GM18519 (cell line): Measurements from ENCODE around the gene HHIPL2.

ENCODE experiments used
- ATAC-seq: cut with Tn5 transposase; IDR thresholded peaks from one replicate; pipeline ENCODE4 v1.9.1; 2021; ENCODE audit warnings: mild to moderate bottlenecking, moderate library complexity; ENCODE audit not compliant: unreplicated experiment, low FRiP score

Gene HHIPL2

DNA sequence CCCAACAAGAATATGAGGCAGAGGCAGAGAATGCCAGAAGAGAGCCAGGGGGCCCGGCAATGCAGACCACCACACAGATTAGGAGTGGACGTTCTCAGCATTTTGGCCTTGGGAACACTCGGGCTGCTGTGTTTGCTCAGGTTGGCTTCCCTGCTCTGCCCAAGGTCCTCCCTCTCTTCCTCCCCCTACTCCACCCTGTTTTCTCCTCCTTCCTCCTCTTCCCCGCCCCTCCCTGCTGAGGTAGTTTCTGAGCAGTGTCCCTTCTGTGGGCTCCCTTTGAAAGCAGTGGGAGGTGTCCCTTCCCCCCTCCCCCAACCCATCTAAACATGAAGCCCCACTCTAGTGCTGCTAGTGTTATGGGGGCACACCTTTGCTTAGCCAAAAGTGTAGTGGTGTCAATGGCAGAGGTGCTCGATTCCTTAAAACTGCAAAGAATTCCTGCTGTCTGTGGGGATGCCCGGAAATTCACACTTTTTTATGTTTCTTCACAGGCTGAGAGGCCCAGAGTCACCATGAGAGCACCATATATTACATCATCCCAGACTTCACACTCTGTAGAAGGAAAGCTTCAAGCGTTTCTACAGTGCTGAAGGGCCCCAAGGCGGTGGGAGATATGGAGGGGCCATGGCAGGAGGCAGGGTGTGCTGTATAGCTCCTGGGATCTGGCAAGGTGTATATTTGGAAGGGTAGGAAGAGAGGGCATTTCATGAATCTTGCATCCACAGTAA is at the start of gene HHIPL2:
TSS of gene HHIPL2 (minus strand) at position 161 of the 728 bp plus-strand sequence. CDS start at position 101, 60 bp downstream.
- ATAC-seq = no peak

DNA sequence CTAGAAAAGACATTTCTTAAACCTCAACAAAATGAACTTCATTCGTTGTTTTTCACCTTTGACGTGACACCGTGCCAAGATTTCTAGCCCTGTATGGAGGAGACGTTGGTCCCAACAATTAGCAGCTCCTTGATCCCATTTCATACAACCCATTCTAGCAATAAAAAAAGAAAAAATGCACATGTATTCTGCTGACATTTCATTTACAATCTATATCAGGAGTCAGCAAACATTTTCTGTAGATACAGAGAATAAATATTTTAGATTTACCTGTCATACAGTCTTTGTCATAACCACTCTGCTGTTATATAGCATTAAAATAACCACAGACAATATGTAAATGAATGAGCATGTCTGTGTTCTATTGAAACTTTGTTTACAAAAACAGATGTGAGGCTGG is 48.8 kb upstream of the HHIPL2 start:
- ATAC-seq = no peak

DNA sequence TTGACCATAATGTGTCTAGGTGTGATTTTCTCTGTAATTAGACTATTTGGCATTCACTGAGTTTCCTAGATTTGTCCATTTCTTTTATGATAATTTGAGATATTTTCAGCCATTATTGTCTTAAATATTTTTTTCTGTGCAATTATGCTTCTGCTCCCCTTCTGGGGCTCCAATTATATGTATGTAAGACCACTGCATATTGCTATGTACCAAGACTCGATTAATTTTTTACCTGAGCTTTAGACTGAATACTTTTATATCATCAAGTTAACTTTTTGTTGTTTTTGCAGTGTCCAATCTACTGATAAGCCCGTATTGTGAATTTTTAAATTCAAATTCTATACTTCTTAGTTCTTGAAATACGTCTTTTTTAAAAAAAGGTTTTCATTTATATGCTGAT is 46.9 kb upstream of the HHIPL2 start:
- no peak for ATAC-seq

DNA sequence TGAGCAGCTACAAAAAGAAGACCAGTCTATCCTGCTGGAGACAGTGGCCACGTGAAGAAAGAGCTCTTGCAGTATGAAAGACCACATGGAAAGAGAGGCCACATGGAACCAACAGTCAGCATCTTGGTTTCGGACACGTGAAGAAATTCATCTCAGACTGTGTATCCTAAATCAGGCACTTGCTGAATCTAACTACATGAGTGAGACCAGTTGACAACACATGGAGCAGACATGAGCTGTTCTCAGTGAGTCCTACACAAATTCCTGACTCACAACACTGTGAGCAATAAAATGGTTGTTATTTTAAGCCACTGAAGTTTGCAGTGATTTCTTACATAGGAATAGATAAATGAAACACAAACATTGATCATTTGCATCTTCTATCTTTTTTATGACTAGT is 44.3 kb upstream of the HHIPL2 start:
- no peak for ATAC-seq

DNA sequence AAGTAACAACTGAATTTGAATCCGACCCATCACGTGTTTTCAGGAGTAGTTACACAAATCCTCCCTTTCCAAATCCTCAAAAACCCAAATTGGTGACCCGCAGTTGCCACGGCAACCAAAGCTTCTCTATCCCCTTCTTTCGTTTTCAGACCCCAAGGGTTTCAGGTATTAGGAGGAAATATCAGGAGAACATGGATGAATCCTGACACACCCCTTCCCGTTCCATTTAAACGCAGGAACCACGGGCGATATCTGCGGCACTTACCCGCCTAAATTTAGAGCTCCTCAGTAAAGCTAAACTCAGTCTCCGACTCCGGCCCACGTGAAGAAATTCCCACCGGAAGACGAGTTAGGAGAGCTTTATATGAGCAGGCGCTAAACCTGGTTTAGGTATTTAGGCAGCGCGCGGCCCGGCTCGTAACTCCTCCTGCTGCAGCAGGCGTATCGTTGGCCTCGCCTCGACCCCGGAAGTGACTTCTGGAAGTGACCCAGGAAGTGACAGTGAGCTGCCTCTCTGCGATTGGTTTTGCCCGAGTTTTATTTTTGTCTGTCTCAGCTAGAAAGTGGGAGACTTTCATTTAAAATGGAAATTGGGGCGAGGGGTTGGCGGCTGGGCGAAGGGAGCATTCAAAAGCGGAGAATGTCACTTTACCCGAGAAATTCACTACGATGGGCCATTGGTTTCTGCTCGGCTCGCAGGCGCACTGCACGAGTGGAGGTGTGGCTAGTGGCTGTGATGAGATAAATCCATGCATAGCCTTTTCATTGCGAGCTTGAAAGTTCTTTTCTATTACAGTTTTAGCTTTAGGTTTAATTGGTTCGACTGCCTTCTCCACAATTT is 41.8 kb upstream of the HHIPL2 start, which contains the start of gene TAF1A:
TSS of gene TAF1A (minus strand) at position 472 of the 841 bp plus-strand sequence.
- ATAC-seq = peak; percentile 91

DNA sequence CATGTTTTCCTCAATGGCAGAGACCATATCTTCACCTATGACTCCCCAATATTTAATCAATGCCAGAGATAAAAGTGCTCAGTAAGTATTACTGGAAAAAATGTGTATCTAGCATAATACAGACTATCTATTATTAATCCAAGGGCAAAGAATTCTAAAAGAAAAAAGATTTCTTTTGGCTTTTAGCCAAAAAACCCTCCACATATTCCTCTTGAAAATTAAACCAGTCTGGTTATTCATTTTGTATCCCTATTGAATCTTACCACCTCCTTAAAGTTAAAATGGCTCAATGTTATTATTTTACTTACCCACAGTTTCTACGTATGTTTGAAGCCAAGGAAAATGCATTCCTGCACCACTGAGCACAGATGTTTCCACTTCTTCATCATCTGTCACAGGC is 40.2 kb upstream of the HHIPL2 start:
- no peak for ATAC-seq

DNA sequence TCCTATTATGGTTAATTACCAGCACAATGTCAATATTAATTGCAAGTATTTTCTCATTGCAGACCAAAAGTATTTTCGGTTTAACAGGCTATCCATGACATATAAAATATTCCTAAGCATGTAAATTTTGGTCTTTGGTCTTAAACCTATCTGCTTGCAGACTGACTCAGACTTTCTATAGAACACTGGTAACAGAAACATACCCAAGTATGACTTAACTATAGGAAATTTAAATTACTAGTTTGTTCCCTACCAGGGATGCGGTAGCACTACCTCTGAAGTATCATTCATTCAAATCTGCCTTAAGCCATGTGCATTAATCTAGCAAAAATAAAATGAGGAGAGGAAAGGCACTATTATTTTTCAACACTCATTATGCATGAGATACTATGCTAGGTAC is 38.9 kb upstream of the HHIPL2 start:
- ATAC-seq = no peak

DNA sequence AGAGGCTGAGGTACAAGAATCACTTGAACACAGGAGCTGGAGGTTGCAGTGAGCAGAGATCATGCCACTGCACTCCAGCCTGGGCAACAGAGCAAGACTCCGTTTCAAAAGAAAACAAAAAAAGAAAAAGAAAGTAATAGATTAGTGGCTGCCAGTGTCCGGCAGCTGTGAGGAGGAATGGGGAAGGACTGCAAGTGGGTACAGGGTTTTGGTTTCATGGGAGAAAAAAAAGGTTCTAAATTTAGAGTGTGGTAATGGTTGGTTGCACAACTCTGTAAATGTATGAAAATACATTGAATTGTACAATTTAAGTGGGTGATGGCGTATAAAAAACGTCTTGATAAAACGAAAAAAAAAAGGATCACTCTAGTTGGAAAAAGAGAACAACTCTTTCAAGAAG is 35.2 kb upstream of the HHIPL2 start:
- peak; percentile 64 for ATAC-seq

DNA sequence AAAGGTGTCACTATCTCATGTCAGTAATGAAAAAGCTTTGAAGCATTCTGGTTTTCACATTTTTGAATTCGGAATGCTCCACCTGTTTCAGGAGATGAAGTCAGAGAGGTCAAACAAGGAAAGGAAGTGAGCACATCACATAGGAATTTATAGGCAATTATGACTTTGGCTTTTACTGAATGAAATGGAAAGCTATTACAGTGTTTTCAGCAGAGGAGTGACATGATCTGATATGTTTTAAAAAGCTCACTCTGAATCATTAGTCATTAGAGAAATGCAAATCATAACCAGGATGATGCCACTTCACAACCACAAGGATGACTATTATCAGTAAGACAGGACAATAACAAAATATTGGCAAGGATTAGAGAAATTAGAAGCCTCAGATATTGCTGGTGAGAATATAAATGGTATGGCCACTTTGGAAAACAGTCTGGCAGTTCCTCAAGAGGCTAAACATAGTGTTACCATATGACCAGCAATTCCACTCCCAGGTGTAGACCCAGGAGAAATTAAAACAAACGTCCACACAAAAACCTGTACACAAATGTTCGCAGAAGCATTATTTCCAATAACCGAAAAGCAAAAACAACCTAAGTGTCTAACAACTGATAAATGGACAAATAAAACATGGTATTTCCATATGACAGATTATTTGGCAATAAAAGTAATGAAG is 34.3 kb upstream of the HHIPL2 start:
- ATAC-seq = peak; percentile 41

DNA sequence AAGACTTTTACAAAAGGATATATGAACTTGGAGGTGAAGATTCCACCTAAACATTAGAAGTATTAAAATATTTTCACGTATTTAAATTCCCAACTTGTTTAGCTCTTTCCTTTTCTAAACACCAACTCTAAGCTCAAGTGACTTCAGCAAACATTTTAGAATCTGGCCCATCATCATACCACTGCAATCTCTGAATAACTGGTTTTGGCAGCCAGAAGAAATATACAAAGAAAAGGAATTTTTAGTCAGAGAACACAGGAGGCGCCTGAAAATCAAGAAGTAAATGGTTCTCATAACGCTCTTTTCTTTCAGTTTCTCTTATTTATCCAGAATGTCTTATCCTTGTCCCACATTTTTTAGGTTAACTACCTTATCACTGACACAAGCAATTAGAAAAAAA is 31.4 kb upstream of the HHIPL2 start:
- ATAC-seq = no peak

DNA sequence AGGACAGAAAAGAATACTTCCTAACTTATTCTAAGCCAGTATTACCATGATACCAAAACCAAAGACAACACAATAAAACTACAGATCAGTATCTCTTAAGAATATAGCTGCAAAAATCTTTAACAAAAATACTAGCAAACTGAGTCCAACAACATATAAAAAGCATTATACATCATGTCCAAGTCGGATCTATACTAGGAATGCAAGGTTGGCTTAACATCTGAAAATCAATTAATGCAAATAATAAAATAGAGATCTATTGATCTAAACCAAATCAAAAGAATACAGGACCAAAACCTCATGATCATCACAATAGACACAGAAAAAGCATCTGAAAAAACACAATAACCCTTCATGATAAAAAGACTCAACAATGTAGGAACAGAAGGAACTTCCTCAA is 22.9 kb upstream of the HHIPL2 start:
- no peak for ATAC-seq

DNA sequence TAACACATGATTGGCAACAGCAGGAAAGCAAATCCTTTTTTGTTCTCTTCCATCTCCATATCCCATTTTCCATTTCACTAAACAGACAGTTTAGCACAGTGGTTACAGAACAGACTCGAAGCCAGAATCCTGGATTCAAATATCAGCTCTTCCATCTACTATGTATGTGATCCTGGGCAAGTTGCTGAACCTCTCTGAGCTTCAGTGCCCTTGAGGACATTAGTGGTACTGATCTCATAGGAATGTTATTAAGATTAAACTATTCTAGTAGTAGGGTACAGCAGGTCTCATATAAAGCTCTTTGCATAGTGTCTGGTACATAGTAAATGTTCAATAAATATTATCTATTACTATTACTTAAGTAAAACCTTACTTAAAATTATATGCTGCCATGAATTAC is 13.8 kb upstream of the HHIPL2 start:
- ATAC-seq = no peak

DNA sequence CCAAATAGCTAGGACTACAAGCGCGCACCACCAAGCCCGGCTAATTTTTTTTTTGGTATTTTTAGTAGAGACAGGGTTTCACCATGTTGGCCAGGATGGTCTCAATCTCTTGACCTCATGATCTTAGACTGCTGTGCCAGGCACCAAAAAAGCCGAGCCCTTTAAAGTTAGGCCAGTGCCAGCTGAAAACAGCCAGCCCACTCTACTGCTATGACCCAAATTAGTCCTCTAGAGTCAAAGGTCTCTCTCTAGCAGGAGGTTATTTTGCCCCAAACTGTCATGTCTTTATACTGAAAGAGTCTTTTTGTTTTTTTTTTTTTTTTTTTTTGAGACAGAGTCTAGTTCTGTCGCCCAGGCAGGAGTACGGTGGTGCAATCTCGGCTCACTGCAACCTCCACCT is 9.7 kb upstream of the HHIPL2 start:
- ATAC-seq = no peak

DNA sequence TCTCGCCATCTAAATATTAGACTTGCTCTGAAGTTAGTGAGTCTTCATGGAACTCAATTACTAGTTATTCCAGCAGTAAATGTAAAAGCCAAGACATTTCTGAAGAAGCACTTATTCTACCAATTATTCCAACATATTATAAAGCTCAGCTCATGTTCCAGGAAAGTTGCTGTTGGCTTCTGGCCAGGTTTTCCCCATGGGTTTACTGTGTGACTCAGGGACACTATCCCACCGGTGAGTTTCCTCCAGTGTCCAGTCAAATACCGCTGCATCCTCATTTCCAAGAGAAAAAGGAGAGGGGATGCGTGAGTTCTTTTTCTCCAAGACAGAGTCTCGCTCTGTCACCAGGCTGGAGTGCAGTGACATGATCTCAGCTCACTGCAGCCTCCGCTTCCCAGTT is 9.2 kb upstream of the HHIPL2 start:
- no peak for ATAC-seq

DNA sequence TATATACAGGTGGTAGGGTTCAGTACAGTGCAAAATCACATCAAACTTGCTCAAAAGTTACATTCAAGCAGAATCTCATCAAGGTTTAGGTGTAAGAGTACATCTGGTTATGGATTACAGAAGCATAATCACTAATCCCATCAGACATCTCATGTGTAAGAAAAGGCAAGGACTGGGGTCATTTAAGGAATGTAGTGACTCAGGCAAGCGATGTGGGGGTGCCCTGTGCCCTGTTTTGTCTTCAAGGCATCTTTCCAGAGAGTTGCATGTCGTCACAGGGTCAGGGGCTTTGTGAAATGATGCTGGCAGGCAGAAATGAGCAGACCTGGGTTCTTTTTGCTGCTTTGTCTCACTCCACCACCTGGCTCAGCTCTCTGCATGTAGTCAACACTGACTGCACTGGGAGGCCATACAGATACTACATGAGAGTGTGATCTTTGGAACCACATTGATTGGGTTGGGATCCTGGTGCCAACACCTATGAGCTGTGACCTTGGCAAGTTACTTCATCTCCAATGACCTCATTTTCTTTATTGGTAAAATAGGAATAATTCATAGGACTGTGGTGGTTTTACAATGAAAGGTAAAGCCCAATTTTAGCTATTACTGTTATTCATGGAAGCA is 8.2 kb upstream of the HHIPL2 start:
- no peak for ATAC-seq

DNA sequence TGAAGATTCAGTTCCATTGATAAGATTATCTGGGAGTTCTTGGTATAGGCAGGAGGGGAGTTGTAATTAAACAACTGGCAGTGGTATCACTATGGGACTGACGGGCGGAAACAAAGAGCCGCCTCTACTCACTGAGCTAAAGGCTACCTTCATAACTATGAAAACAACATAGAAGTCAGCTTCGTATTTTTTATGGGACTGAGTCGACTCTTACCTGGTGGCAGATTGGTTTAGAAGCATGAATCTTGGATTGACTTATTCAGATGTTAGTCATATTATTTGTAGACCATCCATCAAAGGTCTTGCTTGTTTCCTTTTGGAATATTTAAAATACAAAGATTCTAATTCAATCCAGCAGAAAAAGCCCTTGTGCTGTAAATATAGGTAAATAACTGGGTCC is 6.3 kb upstream of the HHIPL2 start:
- no peak for ATAC-seq

DNA sequence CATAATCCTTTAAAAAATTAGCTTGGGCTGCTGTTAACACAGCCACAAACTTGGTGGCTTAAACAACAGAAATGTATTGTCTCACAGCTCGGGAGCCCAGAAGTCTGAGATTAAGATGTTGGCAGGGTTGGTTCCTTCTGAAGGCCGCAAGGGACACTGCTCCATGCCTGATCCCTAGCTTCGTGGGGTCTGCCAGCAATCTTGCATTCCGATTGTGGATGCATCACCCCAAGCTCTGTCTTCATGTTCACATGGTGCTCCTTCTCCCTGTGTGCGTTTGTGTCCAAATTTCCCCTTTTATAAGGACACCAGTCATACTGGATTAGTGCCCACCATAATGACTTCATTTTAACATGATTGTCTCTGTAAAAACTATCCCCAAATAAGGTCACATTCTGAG is 5.0 kb upstream of the HHIPL2 start:
- ATAC-seq = no peak

DNA sequence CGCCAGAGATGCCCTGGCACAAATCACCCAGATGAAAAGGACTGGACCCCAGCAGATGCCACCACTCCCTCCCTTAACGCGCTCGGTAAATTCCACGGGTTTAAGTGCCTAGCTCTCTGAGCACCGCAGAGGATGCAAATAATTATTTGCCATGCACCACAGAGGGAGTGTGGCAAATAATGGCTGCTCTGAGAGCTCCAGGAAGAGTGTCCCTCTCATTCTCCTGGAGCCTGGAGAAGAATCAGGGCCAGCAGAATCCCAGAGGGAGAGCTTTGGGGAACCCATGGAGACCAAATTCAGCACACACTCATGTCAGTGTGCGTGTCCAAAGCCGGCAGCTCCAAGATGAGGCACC is 667 bp downstream of the HHIPL2 start:
- no peak for ATAC-seq

DNA sequence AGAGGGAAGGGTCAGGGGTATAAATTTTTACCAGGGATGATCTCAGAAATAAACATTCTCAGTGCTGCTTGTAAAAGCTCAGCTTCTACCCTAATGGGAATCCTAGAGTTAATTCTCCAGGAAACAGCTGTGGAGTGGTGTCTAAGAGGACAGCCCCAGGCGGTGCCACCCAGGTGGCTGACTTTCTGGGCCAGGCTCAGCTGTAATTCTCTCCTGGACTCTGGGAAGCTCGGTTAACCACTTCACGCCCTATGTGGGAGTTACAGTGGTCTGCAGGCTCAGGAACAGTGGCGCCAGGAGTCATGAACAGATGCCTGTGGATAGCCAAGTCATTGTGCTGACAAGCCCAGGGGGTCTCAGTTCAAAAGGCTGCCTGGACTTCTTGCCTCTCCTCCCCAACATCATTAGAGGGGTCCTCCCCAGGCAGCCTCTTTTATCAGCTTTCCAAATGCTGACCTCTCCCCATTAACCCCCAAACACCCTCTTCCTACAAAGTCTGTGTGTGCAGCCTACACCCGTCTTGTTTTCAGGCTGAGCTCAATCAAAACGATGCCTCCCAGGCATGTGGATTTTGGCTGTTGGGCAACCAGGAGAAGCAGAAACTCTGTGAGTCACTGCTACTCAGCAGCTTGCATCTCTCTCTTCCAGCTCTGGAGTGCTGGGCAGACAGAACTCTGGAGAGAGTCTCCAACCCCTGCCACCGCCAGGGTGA is 1.2 kb downstream of the HHIPL2 start:
- no peak for ATAC-seq

DNA sequence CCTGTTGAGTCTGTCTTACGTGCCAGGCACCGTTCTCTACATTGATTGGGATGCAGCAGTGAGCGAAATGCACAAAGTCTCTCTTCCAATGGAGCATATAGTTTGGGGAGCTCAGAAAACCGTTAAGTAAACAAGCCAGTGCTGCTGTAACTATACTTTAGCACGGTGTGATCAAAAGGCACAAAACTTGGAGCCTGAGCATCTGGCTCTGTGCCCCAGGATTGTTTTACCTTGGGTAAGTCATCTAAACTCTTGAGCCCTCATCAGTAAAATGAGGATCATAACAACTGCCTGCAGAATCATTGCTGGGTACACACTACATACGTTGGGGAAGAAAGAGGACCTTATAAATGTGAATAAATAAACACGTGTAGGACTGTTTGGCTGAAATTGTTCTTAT is 1.8 kb downstream of the HHIPL2 start:
- no peak for ATAC-seq
